Loucy (cell line): ENCODE results near the gene GALNT12.

ENCODE experiments used
- H2AFZ ChIP-seq: fragments of 200-600 bp; sonication (generic); 2 replicates; pipeline ENCODE4 v1.6.0; 2016; ENCODE audit warnings: antibody characterized with exemption, mild to moderate bottlenecking, low read length, moderate library complexity
- H3F3A ChIP-seq: fragments of 200-600 bp; 2 replicates; pipeline ENCODE4 v1.6.0; 2016; ENCODE audit warnings: antibody characterized with exemption, low read depth, mild to moderate bottlenecking
- H3K27me3 ChIP-seq: fragments of 200-600 bp; sonication (generic); 2 replicates; pipeline ENCODE4 v1.6.1; 2014; ENCODE audit warnings: low read length, mild to moderate bottlenecking; ENCODE audit not compliant: insufficient read depth, poor library complexity, severe bottlenecking
- H3K36me3 ChIP-seq: fragments of 200-600 bp; sonication (generic); 2 replicates; pipeline ENCODE4 v1.6.1; 2016; ENCODE audit warnings: low read length; ENCODE audit not compliant: insufficient read depth
- H3K4me1 ChIP-seq: fragments of 200-600 bp; sonication (generic); 2 replicates; pipeline ENCODE4 v1.5.1; 2014; ENCODE audit warnings: low read length, mild to moderate bottlenecking; ENCODE audit not compliant: insufficient read depth, poor library complexity, severe bottlenecking
- H3K4me2 ChIP-seq: fragments of 200-600 bp; sonication (generic); 2 replicates; pipeline ENCODE4 v1.6.0; 2014; ENCODE audit warnings: antibody characterized with exemption, low read length, low read depth, mild to moderate bottlenecking; ENCODE audit not compliant: poor library complexity, severe bottlenecking
- H3K4me3 ChIP-seq: fragments of 200-600 bp; sonication (generic); 2 replicates; pipeline ENCODE4 v1.5.1; 2014; ENCODE audit warnings: low read length, mild to moderate bottlenecking, mixed read lengths; ENCODE audit not compliant: poor library complexity, severe bottlenecking
- H3K79me2 ChIP-seq: fragments of 200-600 bp; sonication (generic); 2 replicates; pipeline ENCODE4 v1.6.1; 2014; ENCODE audit warnings: low read length; ENCODE audit not compliant: insufficient read depth
- H3K9ac ChIP-seq: fragments of 200-600 bp; sonication (generic); 2 replicates; pipeline ENCODE4 v1.6.0; 2014; ENCODE audit warnings: mild to moderate bottlenecking, low read depth, low read length, moderate library complexity; ENCODE audit not compliant: poor library complexity, severe bottlenecking
- H3K9me2 ChIP-seq: fragments of 200-600 bp; sonication (generic); replicated peaks from 2 replicates; pipeline ENCODE4 v1.6.1; 2016; ENCODE audit warnings: low read depth, low read length, mixed read lengths
- H3K9me3 ChIP-seq: fragments of 200-600 bp; sonication (generic); 2 replicates; pipeline ENCODE4 v1.6.1; 2014; ENCODE audit warnings: mild to moderate bottlenecking, antibody characterized with exemption, low read length, low read depth; ENCODE audit not compliant: insufficient read depth
- H4K20me1 ChIP-seq: fragments of 200-600 bp; sonication (generic); 2 replicates; pipeline ENCODE4 v1.6.0; 2014; ENCODE audit warnings: antibody characterized with exemption, low read length, mild to moderate bottlenecking; ENCODE audit not compliant: insufficient read depth, poor library complexity, severe bottlenecking
- CTCF ChIP-seq: fragments of 200-600 bp; sonication (generic); conservative IDR thresholded peaks from 2 replicates; pipeline ENCODE4 v1.5.1; 2014; ENCODE audit warnings: mild to moderate bottlenecking, antibody characterized with exemption, low read length
- EZH2phosphoT487 ChIP-seq: fragments of 200-600 bp; IDR thresholded peaks from 2 replicates; pipeline ENCODE4 v1.6.1; 2018; ENCODE audit warnings: antibody characterized with exemption, mild to moderate bottlenecking, moderate library complexity, borderline replicate concordance

Gene GALNT12

DNA sequence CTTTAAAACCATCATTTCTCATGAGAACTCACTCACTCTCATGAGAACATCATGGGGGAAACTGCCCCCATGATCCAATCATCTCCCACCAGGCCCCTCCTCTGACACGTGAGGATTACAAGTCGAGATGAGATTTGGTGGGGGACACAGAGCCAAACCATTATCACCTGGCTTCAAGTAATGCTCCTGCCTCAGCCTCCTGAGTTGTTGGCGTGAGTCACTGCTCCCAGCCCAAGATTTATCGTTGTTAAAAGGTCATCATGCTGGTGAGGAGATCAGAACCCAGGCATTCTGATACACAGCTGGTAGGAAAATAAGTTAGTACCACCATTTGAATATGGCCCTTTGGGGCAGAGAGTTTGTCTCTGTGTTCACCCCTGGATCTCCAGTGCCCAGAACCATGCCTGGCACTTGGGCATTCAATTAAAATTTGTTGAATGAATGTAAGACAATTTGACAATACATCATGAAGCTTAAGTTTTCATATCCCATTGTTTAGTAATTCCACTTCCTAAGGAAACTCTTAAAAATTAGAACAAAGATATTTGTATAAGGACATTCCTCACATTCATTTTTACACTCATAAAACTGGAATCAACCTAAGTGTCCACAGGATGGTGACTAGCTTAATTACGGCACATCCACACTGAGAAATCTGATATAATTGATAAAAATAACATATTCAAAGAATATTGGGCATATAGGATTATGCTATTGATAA lies 78.3 kb downstream of the GALNT12 start:
- H3K9me2 ChIP-seq, result no peaks in the 10 kb centered on the region
- no peaks in the 10 kb centered on the region for H3K9me3 ChIP-seq
- no peak overlapping the region for H2AFZ ChIP-seq
- TF ChIP-seq EZH2phosphoT487 (no peak), CTCF (no peak)
- H3K9ac ChIP-seq, result no peak overlapping the region
- H3K4me2 ChIP-seq, result no peak overlapping the region
- H3F3A ChIP-seq, result no peaks in the 10 kb centered on the region
- peaks cover 8% of the 10 kb centered on the region for H3K27me3 ChIP-seq
- no peaks in the 10 kb centered on the region for H4K20me1 ChIP-seq
- no peaks in the 10 kb centered on the region for H3K79me2 ChIP-seq
- no peaks in the 10 kb centered on the region for H3K4me1 ChIP-seq
- no peaks in the 10 kb centered on the region for H3K36me3 ChIP-seq
- no peak overlapping the region for H3K4me3 ChIP-seq

DNA sequence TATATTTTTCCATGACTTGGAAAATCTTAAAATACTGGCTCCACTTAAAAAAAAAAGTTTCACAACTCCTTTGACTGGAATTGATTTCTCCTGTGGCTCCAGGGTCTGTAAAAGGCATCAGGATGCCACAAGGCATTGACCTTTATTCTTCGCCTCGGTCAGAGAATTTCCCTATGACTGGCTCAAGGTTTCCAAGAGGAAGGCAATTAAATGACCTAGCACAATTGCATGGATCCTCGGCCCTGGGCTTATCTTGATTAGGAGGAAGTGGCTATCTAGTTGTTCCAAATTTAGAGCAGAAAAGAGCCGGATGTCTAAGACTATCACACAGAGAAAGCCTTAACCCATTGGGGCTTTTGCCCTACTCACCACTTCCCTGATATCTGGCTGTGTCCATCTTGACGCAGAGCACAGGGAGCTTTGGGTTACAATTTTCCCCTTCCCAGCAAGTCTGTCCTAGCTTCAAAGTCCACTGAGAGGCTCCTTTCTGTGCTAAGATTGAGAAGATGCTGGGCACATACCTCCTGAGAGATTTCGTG lies 79.3 kb downstream of the GALNT12 start:
- no peak overlapping the region for H3K4me3 ChIP-seq
- H4K20me1 ChIP-seq, result no peaks in the 10 kb centered on the region
- H3K79me2 ChIP-seq, result no peaks in the 10 kb centered on the region
- no peaks in the 10 kb centered on the region for H3K9me2 ChIP-seq
- TF ChIP-seq CTCF (no peak), EZH2phosphoT487 (no peak)
- H3K36me3 ChIP-seq, result no peaks in the 10 kb centered on the region
- H3K9ac ChIP-seq, result no peak overlapping the region
- H3K4me2 ChIP-seq, result no peak overlapping the region
- H3K9me3 ChIP-seq, result no peaks in the 10 kb centered on the region
- H3K27me3 ChIP-seq, result peaks cover 8% of the 10 kb centered on the region
- no peaks in the 10 kb centered on the region for H3K4me1 ChIP-seq
- H2AFZ ChIP-seq, result no peak overlapping the region
- H3F3A ChIP-seq, result no peaks in the 10 kb centered on the region

DNA sequence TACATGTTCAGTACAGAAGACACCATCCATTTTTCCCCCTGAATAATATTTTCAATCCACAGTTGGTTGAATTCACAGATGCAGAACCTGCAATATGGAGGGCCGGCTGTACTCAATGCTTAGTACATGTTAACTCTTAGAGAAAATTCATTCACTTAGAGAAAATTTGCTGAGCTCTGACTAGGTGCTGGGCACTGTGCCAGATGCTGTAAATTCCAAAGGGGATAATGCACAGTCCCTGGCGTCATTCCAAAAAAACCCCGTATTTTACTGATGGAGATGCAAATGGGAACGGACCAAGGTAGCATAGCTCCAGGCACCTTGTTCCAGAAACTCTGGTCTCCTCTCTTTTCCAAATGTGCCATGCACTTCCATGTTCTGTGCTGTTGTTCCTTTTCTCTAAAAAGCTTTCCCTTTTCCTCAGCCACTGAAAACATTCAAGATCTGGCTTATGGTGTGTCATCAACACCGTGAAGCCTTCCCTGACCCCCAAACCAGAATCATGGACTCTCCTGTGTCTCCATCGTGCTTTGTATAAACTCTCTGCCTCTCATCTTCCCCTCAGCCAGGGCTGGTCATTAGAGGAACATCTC lies 80.5 kb downstream of the GALNT12 start:
- no peaks in the 10 kb centered on the region for H4K20me1 ChIP-seq
- H3K4me2 ChIP-seq, result no peak overlapping the region
- no peaks in the 10 kb centered on the region for H3K79me2 ChIP-seq
- H3F3A ChIP-seq, result no peaks in the 10 kb centered on the region
- peaks cover 8% of the 10 kb centered on the region for H3K27me3 ChIP-seq
- no peak overlapping the region for H3K4me3 ChIP-seq
- H2AFZ ChIP-seq, result no peak overlapping the region
- no peaks in the 10 kb centered on the region for H3K4me1 ChIP-seq
- H3K9ac ChIP-seq, result no peak overlapping the region
- no peak for TF ChIP-seq EZH2phosphoT487
- no peaks in the 10 kb centered on the region for H3K9me2 ChIP-seq
- H3K9me3 ChIP-seq, result no peaks in the 10 kb centered on the region
- no peaks in the 10 kb centered on the region for H3K36me3 ChIP-seq
